ENCODE data around the gene CXCR5. TPM values are rescaled to one million over a fixed set of nuclear protein-coding genes. Genes with fewer than 3 reads are reported as not detected.

CXCR5 gene
- polyA plus RNA-seq, 1 donor (not counting 4 experiments of a cell fraction or from before 2014, with no cell fraction given), result not detected

GRCh38 chr11:118846181-118846935 is 37.3 kb upstream of the CXCR5 start:
- dilution Hi-C loops (cut with MboI; ENCODE audit: extremely low pct_ligation_motif_present, low sequenced_read_pairs), result no loop called here
- FAIRE-seq (no peak), DNase-seq (ENCODE audit: low read depth, low spot score) (no peak)
- Histone ChIP-seq H3K27ac (ENCODE audit: control insufficient read depth, insufficient read depth, low read length) (no peak overlapping the region), H4K20me1 (ENCODE audit: control insufficient read depth, extremely low read depth, insufficient read depth, low read length) (no peaks in the 10 kb centered on the region), H3K9ac (ENCODE audit: control insufficient read depth, extremely low read depth, insufficient read depth, low read length) (no peak overlapping the region), H3K9me3 (ENCODE audit: control insufficient read depth, low read depth, low read length) (no peaks in the 10 kb centered on the region), H3K79me2 (ENCODE audit: control insufficient read depth, insufficient read depth, low read length) (no peaks in the 10 kb centered on the region), H3K9me1 (ENCODE audit: control insufficient read depth, extremely low read depth, insufficient read depth, low read length) (no peaks in the 10 kb centered on the region), H3K4me1 (ENCODE audit: control insufficient read depth, extremely low read depth, insufficient read depth, low read length) (peaks cover 11% of the 10 kb centered on the region), H3K4me3 (ENCODE audit: control insufficient read depth in 2 of 3, extremely low read depth in 1 of 3, insufficient read depth in 2 of 3, low read depth in 1 of 3, low read length in 3 of 3) (no peak overlapping the region), H3K27me3 (ENCODE audit: control insufficient read depth, extremely low read depth, insufficient read depth, low read length) (no peaks in the 10 kb centered on the region), H3K36me3 (ENCODE audit: control insufficient read depth in 2 of 2, extremely low read depth in 1 of 2, insufficient read depth in 2 of 2, low read length in 2 of 2) (no peaks in the 10 kb centered on the region), H3K4me2 (ENCODE audit: control insufficient read depth, extremely low read depth, insufficient read depth, low read depth, low read length) (no peak overlapping the region), H2AFZ (ENCODE audit: control insufficient read depth, low read length) (no peak overlapping the region)
- no peak for TF ChIP-seq EZH2 (IDR thresholded peaks at IDR 0.05; ENCODE audit: low read length)
- TF ChIP-seq, protein P1, sequence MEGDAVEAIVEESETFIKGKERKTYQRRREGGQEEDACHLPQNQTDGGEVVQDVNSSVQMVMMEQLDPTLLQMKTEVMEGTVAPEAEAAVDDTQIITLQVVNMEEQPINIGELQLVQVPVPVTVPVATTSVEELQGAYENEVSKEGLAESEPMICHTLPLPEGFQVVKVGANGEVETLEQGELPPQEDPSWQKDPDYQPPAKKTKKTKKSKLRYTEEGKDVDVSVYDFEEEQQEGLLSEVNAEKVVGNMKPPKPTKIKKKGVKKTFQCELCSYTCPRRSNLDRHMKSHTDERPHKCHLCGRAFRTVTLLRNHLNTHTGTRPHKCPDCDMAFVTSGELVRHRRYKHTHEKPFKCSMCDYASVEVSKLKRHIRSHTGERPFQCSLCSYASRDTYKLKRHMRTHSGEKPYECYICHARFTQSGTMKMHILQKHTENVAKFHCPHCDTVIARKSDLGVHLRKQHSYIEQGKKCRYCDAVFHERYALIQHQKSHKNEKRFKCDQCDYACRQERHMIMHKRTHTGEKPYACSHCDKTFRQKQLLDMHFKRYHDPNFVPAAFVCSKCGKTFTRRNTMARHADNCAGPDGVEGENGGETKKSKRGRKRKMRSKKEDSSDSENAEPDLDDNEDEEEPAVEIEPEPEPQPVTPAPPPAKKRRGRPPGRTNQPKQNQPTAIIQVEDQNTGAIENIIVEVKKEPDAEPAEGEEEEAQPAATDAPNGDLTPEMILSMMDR (optimal IDR thresholded peaks at IDR 0.05 in 1 of 3, IDR thresholded peaks at IDR 0.05 in 1 of 3, conservative IDR thresholded peaks at IDR 0.05 in 1 of 3; ENCODE audit: extremely low read depth in 1 of 3, insufficient read depth in 2 of 3, low read length in 3 of 3), result no peak

GRCh38 chr11:118849825-118850224 is 33.9 kb upstream of the CXCR5 start:
- TF ChIP-seq, protein P1 (optimal IDR thresholded peaks at IDR 0.05 in 1 of 3, IDR thresholded peaks at IDR 0.05 in 1 of 3, conservative IDR thresholded peaks at IDR 0.05 in 1 of 3; ENCODE audit: extremely low read depth in 1 of 3, insufficient read depth in 2 of 3, low read length in 3 of 3), result no peak
- TF ChIP-seq EZH2 (IDR thresholded peaks at IDR 0.05; ENCODE audit: low read length), result no peak
- no peak overlapping the region for H3K27ac ChIP-seq (ENCODE audit: control insufficient read depth, insufficient read depth, low read length)
- no peak overlapping the region for H3K4me2 ChIP-seq (ENCODE audit: control insufficient read depth, extremely low read depth, insufficient read depth, low read depth, low read length)
- peaks cover 6% of the 10 kb centered on the region for H3K4me1 ChIP-seq (ENCODE audit: control insufficient read depth, extremely low read depth, insufficient read depth, low read length)
- DNase-seq (ENCODE audit: low read depth, low spot score) (no peak), FAIRE-seq (no peak)
- no peaks in the 10 kb centered on the region for H3K36me3 ChIP-seq (ENCODE audit: control insufficient read depth in 2 of 2, extremely low read depth in 1 of 2, insufficient read depth in 2 of 2, low read length in 2 of 2)
- H2AFZ ChIP-seq (ENCODE audit: control insufficient read depth, low read length), result no peak overlapping the region
- no peaks in the 10 kb centered on the region for H3K9me3 ChIP-seq (ENCODE audit: control insufficient read depth, low read depth, low read length)
- no peaks in the 10 kb centered on the region for H3K79me2 ChIP-seq (ENCODE audit: control insufficient read depth, insufficient read depth, low read length)
- no peak overlapping the region for H3K4me3 ChIP-seq (ENCODE audit: control insufficient read depth in 2 of 3, extremely low read depth in 1 of 3, insufficient read depth in 2 of 3, low read depth in 1 of 3, low read length in 3 of 3)
- H3K27me3 ChIP-seq (ENCODE audit: control insufficient read depth, extremely low read depth, insufficient read depth, low read length), result no peaks in the 10 kb centered on the region
- dilution Hi-C loops (cut with MboI; ENCODE audit: extremely low pct_ligation_motif_present, low sequenced_read_pairs), result no loop called here
- no peaks in the 10 kb centered on the region for H3K9me1 ChIP-seq (ENCODE audit: control insufficient read depth, extremely low read depth, insufficient read depth, low read length)
- H4K20me1 ChIP-seq (ENCODE audit: control insufficient read depth, extremely low read depth, insufficient read depth, low read length), result no peaks in the 10 kb centered on the region
- no peak overlapping the region for H3K9ac ChIP-seq (ENCODE audit: control insufficient read depth, extremely low read depth, insufficient read depth, low read length)

Measured in keratinocyte (primary cell).